ENCODE results near the gene UNC5A. TPM values are rescaled to one million over a fixed set of nuclear protein-coding genes. Genes with fewer than 3 reads are reported as not detected.
A peak's percentile ranks its signal among the peaks of the same experiment; 100 is the strongest.

Gene UNC5A
- total RNA-seq, 1 experiment from 2014 or later: 20.2 TPM

GRCh38 chr5:176825957-176826356, 15.6 kb downstream of the UNC5A start:
- CTCF ChIA-PET: interaction anchor here (1.0 kb wide), 1 partner anchor 165 kb away, joined by 4 read pairs; no protein-coding TSS in a partner anchor
- no peak for DNase-seq
- Mint-ChIP-seq H3K36me3 (ENCODE audit: insufficient read depth, unreplicated experiment) (peaks cover 41% of the 10 kb centered on the region), H3K27ac (ENCODE audit: unreplicated experiment) (peak overlapping the region; percentile 33), H3K4me1 (ENCODE audit: low read depth, unreplicated experiment) (peaks cover 53% of the 10 kb centered on the region), H3K27me3 (ENCODE audit: unreplicated experiment) (no peaks in the 10 kb centered on the region), H3K9me3 (ENCODE audit: low read depth, unreplicated experiment) (no peaks in the 10 kb centered on the region), H3K4me3 (ENCODE audit: low read depth, unreplicated experiment) (no peak overlapping the region)
- intact Hi-C loops (cut with micrococcal nuclease; ENCODE audit: unreplicated experiment): no loop called here
- TF ChIP-seq, protein P1, sequence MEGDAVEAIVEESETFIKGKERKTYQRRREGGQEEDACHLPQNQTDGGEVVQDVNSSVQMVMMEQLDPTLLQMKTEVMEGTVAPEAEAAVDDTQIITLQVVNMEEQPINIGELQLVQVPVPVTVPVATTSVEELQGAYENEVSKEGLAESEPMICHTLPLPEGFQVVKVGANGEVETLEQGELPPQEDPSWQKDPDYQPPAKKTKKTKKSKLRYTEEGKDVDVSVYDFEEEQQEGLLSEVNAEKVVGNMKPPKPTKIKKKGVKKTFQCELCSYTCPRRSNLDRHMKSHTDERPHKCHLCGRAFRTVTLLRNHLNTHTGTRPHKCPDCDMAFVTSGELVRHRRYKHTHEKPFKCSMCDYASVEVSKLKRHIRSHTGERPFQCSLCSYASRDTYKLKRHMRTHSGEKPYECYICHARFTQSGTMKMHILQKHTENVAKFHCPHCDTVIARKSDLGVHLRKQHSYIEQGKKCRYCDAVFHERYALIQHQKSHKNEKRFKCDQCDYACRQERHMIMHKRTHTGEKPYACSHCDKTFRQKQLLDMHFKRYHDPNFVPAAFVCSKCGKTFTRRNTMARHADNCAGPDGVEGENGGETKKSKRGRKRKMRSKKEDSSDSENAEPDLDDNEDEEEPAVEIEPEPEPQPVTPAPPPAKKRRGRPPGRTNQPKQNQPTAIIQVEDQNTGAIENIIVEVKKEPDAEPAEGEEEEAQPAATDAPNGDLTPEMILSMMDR (IDR thresholded peaks at IDR 0.05; ENCODE audit: unreplicated experiment): no peak
- no TSS peak for BruUV-seq (replicated peaks)

- H3K9me3 Mint-ChIP-seq (ENCODE audit: low read depth, unreplicated experiment): no peaks in the 10 kb centered on the region
- no peak overlapping the region for H3K4me3 Mint-ChIP-seq (ENCODE audit: low read depth, unreplicated experiment)
- no TSS peak for BruUV-seq (replicated peaks)
- no peaks in the 10 kb centered on the region for H3K27me3 Mint-ChIP-seq (ENCODE audit: unreplicated experiment)
- CTCF ChIA-PET: no interaction called here
- intact Hi-C loops (cut with micrococcal nuclease; ENCODE audit: unreplicated experiment): no loop called here
- peaks cover 33% of the 10 kb centered on the region for H3K4me1 Mint-ChIP-seq (ENCODE audit: low read depth, unreplicated experiment)
- H3K36me3 Mint-ChIP-seq (ENCODE audit: insufficient read depth, unreplicated experiment): peaks cover 30% of the 10 kb centered on the region
- DNase-seq: no peak
- no peak overlapping the region for H3K27ac Mint-ChIP-seq (ENCODE audit: unreplicated experiment)
- TF ChIP-seq, protein P1 (IDR thresholded peaks at IDR 0.05; ENCODE audit: unreplicated experiment): no peak
Measured at GRCh38 chr5:176827736-176828414, 17.5 kb downstream of the UNC5A start.

DNA sequence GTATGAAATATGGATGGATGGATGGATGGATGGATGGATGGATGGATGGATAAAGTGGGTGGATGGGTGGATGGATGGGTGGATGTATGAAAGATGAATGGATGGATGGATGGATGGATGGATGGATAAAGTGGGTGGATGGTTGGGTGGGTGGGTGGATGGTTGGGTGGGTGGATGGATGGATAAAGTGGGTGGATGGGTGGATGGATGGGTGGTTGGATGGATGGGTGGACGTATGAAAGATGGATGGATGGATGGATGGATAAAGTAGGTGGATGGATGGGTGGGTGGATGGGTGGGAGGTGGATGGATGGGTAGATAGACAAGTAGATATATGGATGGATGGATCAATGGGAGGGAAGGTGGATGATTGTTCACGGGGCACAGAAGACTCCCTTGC, 19.0 kb downstream of the UNC5A start:
- H3K4me3 Mint-ChIP-seq (ENCODE audit: low read depth, unreplicated experiment): no peak overlapping the region
- TF ChIP-seq, protein P1 (IDR thresholded peaks at IDR 0.05; ENCODE audit: unreplicated experiment): no peak
- H3K9me3 Mint-ChIP-seq (ENCODE audit: low read depth, unreplicated experiment): no peaks in the 10 kb centered on the region
- CTCF ChIA-PET: interaction anchor here (0.6 kb wide), 1 partner anchor 149 kb away, joined by 4 read pairs; no protein-coding TSS in a partner anchor
- H3K36me3 Mint-ChIP-seq (ENCODE audit: insufficient read depth, unreplicated experiment): peaks cover 16% of the 10 kb centered on the region
- BruUV-seq (replicated peaks): no TSS peak
- no peak overlapping the region for H3K27ac Mint-ChIP-seq (ENCODE audit: unreplicated experiment)
- intact Hi-C loops (cut with micrococcal nuclease; ENCODE audit: unreplicated experiment): no loop called here
- H3K27me3 Mint-ChIP-seq (ENCODE audit: unreplicated experiment): no peaks in the 10 kb centered on the region
- H3K4me1 Mint-ChIP-seq (ENCODE audit: low read depth, unreplicated experiment): peaks cover 19% of the 10 kb centered on the region
- no peak for DNase-seq

- Mint-ChIP-seq H3K4me3 (ENCODE audit: low read depth, unreplicated experiment) (no peak overlapping the region), H3K9me3 (ENCODE audit: low read depth, unreplicated experiment) (no peaks in the 10 kb centered on the region), H3K27me3 (ENCODE audit: unreplicated experiment) (no peaks in the 10 kb centered on the region), H3K36me3 (ENCODE audit: insufficient read depth, unreplicated experiment) (peaks cover 8% of the 10 kb centered on the region), H3K27ac (ENCODE audit: unreplicated experiment) (no peak overlapping the region), H3K4me1 (ENCODE audit: low read depth, unreplicated experiment) (peaks cover 7% of the 10 kb centered on the region)
- DNase-seq: no peak
- TF ChIP-seq, protein P1 (IDR thresholded peaks at IDR 0.05; ENCODE audit: unreplicated experiment): no peak
- intact Hi-C loops (cut with micrococcal nuclease; ENCODE audit: unreplicated experiment): no loop called here
- CTCF ChIA-PET: no interaction called here
- no TSS peak for BruUV-seq (replicated peaks)
Measured at GRCh38 chr5:176830422-176830994, 20.1 kb downstream of the UNC5A start.

Data from Calu3 (cell line).